Hematopoietic multipotent progenitor cell treated with erythropoietin and hydrocortisone succinate and interleukin-3 and kit ligand, for 17 days (in vitro differentiated cells): ENCODE measurements around the gene PHF2.
"Not testable (repeated sequence)": the region's sequence is repeated elsewhere in the genome, so short reads cannot be mapped to it uniquely, and the experiment has no call there.

ENCODE experiments used
- DNase-seq: peaks from one replicate; pipeline ENCODE4 v3.0.0-alpha.2; 2015; ENCODE audit warnings: low spot score

PHF2 gene

GRCh38 chr9:93665637-93666438 lies 89.5 kb downstream of the PHF2 start:
- DNase-seq: no peak

GRCh38 chr9:93666439-93666784 lies 90.0 kb downstream of the PHF2 start:
- DNase-seq: not testable (repeated sequence)

GRCh38 chr9:93667006-93667405 lies 90.6 kb downstream of the PHF2 start:
- no peak for DNase-seq

- DNase-seq: no peak
Observed at GRCh38 chr9:93667627-93668026, 91.2 kb downstream of the PHF2 start.

- DNase-seq: no peak
Observed at GRCh38 chr9:93668261-93668871, 92.0 kb downstream of the PHF2 start.

GRCh38 chr9:93669116-93669957 lies 93.0 kb downstream of the PHF2 start:
- no peak for DNase-seq

GRCh38 chr9:93669958-93670207 lies 93.5 kb downstream of the PHF2 start:
- DNase-seq: no peak

GRCh38 chr9:93670208-93671019 lies 94.0 kb downstream of the PHF2 start:
- no peak for DNase-seq

- no peak for DNase-seq
Observed at GRCh38 chr9:93671020-93671338, 94.6 kb downstream of the PHF2 start.

GRCh38 chr9:93672330-93673020 lies 96.1 kb downstream of the PHF2 start:
- not testable (repeated sequence) for DNase-seq

- DNase-seq: no peak
Observed at GRCh38 chr9:93673021-93673838, 96.8 kb downstream of the PHF2 start.

- DNase-seq: no peak
Observed at GRCh38 chr9:93673839-93674334, 97.5 kb downstream of the PHF2 start.

- DNase-seq: no peak
Observed at GRCh38 chr9:93674580-93675335, 98.4 kb downstream of the PHF2 start.

GRCh38 chr9:93675336-93676150 lies 99.2 kb downstream of the PHF2 start:
- no peak for DNase-seq

GRCh38 chr9:93676310-93677047 lies 100.1 kb downstream of the PHF2 start:
- no peak for DNase-seq

- no peak for DNase-seq
Observed at GRCh38 chr9:93677048-93677571, 100.7 kb downstream of the PHF2 start.

- no peak for DNase-seq
Observed at GRCh38 chr9:93677641-93678136, 101.3 kb downstream of the PHF2 start.
